Body of pancreas (tissue), 4 donors: ENCODE data around the gene TNNC1. TPM values are rescaled to one million over a fixed set of nuclear protein-coding genes. Genes with fewer than 3 reads are reported as not detected.

ENCODE experiments used
- ATAC-seq: fragments of 150-250 bp; one replicate; pipeline ENCODE4 v1.9.1; 2016
- DNase-seq, 4 donors: peaks; one replicate each; pipeline ENCODE4 v3.0.0-alpha.2; 2019
- H3K27ac ChIP-seq, 4 donors: fragments of 200-600 bp; sonication (generic); 1 replicate in 3 of 4; 2 replicates in 1 of 4; pipeline versions ENCODE4 v1.5.1 to v1.6.1; 2016 to 2019; ENCODE audit warnings: mild to moderate bottlenecking in 1 of 4, mixed read lengths in 1 of 4, moderate library complexity in 1 of 4
- H3K27me3 ChIP-seq, 2 donors: fragments of 200-600 bp; sonication (generic); one replicate each; pipeline ENCODE4 v1.6.0; 2016; ENCODE audit warnings: mild to moderate bottlenecking in 1 of 2
- H3K36me3 ChIP-seq, 2 donors: fragments of 200-600 bp; sonication (generic); replicated peaks in 1 of 2; 2 replicates each; pipeline ENCODE4 v1.5.1; 2016; ENCODE audit warnings: low read depth in 2 of 2; ENCODE audit not compliant: insufficient read depth in 1 of 2
- H3K4me1 ChIP-seq: fragments of 200-600 bp; sonication (generic); one replicate; pipeline ENCODE4 v1.6.0; 2016
- H3K4me3 ChIP-seq, 2 donors: fragments of 200-600 bp; sonication (generic); 1 replicate in 1 of 2; 2 replicates in 1 of 2; pipeline ENCODE4 v1.5.1; 2016 to 2019
- H3K9me3 ChIP-seq, 3 donors: fragments of 200-600 bp; sonication (generic); 1 replicate in 2 of 3; 2 replicates in 1 of 3; pipeline ENCODE4 v1.5.1; 2016
- POLR2A ChIP-seq, 3 donors: fragments of 450-650 bp; IDR thresholded peaks; one replicate each; pipeline ENCODE4 v1.6.1; 2016; ENCODE audit warnings: antibody characterized with exemption in 3 of 3, mild to moderate bottlenecking in 2 of 3
- WGBS, 2 donors: methylation state at CpG; one replicate each; pipeline ENCODE4 v1.1.5; 2017; 5-methylcytosine and 5-hydroxymethylcytosine counted together
- intact Hi-C: fragments of 100-400 bp; cut with DNase I; formaldehyde crosslinking; loops from one replicate; pipeline ENCODE4 v1.15.1; 2023
- total RNA-seq, 2 donors: library from RNA; depleted of rRNA; stranded (reverse); fragments of >200 nt; gene quantifications; one replicate each; pipeline ENCODE4 v1.1.0, GENCODE V29; 2016
- TF ChIP-seq, protein P1 (sequence below), 7 experiments: fragments of 450-650 bp in 4 of 7; fragments of 200-600 bp in 3 of 7; sonication (generic) in 3 of 7; IDR thresholded peaks; one replicate each; pipeline ENCODE4 v1.5.1; 2016 to 2019; ENCODE audit warnings: antibody characterized with exemption in 7 of 7

Gene TNNC1
- total RNA-seq, 2 donors from 2014 or later: 0.99 to 10.4 TPM

DNA sequence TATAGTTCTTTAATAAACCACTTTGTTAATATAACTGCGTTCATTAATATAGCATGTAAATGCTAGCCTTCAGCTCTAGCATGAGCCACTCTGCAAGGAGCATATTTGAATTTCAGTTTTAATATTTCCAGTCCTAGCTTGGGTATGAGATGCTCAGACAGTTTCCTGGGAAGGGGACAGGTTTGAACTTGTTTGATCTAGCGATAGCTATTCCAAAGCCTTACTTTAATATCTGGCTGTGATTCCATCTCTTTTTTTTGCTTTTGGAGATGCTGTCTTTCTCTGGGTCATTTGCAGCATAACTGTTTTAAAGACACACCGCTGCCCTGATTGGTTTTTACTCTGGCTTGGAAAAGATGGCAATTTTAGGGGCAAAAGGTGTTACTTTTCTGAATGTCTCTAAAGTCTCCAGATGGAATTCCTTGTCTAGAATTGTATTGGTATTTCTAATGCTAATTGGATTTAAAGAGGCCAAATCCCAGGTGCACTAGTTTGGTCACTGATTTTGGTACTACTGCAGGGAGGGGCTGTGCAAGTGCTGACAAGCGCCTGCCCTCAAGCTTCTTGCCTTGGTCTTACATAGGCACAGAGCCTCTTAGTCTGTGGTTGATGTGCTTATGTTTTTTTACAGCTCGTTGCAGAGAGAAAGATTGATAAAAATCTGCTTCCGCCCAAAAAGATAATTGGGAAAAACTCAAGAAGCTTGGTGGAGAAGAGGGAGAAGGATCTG, 4.4 kb upstream of the TNNC1 start:
- DNase-seq: no peak
- intact Hi-C loops: loop anchor here (10.0 kb wide), 1 partner anchor 77 kb away; the partner anchor contains the start of genes NT5DC2 and UQCC5
- Histone ChIP-seq H3K4me3 (no peak overlapping the region), H3K4me1 (peaks cover 23% of the 10 kb centered on the region), H3K9me3 (no peaks in the 10 kb centered on the region), H3K27me3 (no peaks in the 10 kb centered on the region), H3K36me3 (peaks cover 0 to 12% of the 10 kb centered on the region in 2 donors), H3K27ac (no peak overlapping the region)
- WGBS, 2 donors: 75 to 83% methylated on average over 6 of the region's 6 CpGs
- ATAC-seq: no peak
- TF ChIP-seq POLR2A (IDR thresholded peaks at IDR 0.05): no peak

DNA sequence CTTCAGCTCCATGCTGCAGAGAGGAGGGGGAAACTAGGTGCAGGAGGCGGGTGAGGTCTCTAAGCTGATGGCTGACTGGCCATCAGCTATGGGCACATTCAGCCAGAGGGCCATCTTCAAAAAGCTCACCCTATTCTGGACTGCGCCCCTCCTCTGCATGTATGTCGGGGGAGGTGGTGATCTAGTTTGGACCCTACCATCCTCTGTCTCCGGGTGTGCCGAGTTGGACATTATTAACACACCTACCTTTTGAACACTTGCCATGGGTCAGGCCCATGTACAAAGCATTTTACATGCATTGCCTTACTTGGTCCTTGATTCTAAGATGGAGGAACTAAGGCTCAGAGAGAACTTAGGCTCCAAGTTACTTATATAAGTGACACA, 3.0 kb upstream of the TNNC1 start:
- TF ChIP-seq, protein P1, sequence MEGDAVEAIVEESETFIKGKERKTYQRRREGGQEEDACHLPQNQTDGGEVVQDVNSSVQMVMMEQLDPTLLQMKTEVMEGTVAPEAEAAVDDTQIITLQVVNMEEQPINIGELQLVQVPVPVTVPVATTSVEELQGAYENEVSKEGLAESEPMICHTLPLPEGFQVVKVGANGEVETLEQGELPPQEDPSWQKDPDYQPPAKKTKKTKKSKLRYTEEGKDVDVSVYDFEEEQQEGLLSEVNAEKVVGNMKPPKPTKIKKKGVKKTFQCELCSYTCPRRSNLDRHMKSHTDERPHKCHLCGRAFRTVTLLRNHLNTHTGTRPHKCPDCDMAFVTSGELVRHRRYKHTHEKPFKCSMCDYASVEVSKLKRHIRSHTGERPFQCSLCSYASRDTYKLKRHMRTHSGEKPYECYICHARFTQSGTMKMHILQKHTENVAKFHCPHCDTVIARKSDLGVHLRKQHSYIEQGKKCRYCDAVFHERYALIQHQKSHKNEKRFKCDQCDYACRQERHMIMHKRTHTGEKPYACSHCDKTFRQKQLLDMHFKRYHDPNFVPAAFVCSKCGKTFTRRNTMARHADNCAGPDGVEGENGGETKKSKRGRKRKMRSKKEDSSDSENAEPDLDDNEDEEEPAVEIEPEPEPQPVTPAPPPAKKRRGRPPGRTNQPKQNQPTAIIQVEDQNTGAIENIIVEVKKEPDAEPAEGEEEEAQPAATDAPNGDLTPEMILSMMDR (IDR thresholded peaks at IDR 0.05): no peak
- TF ChIP-seq POLR2A (IDR thresholded peaks at IDR 0.05): no peak
- Histone ChIP-seq H3K4me1 (peaks cover 34% of the 10 kb centered on the region), H3K4me3 (no peak overlapping the region), H3K36me3 (peaks cover 0 to 11% of the 10 kb centered on the region in 2 donors), H3K27me3 (no peaks in the 10 kb centered on the region), H3K27ac (peak overlapping the region; percentile 50 to 93 (median 86)), H3K9me3 (no peaks in the 10 kb centered on the region)
- 70 to 80% methylated on average over 5 of the region's 5 CpGs for WGBS, 2 donors
- intact Hi-C loops: loop anchor here (10.0 kb wide), 1 partner anchor 78 kb away; the partner anchor contains the start of genes NT5DC2 and UQCC5
- DNase-seq (no peak), ATAC-seq (no peak)

DNA sequence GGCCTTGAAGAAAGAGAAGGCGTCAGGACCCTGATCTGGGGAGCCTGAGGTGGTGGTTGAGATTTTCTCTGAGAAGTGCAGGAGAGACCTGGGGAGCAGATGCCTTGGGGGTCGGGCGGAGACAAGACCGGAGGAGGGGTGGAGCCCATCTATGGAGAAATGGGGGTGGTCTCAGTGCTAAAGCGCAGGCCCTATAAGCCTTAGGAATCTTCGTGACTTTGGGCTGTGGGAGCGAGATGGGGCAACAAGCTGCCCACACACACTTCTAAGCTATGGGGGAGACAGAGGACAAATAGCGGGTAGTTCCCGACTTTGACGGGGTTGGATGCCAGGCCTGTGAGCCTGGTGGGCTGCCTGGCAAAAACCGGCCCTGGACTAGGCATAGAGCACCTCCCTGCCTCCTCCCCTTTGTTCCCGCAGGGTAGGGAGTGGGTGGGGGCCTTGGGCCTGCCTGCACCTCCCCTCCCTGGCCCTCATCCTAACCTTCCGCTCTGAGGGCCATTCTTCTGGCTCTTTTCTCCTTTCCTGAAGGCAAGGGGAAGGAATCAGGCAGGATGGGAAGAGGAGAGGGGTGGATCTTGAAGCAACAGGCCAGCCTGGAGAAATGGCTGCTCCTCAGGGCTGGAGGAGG, 2.4 kb upstream of the TNNC1 start:
- H3K27ac ChIP-seq: peak overlapping the region; percentile 50 to 93 (median 86)
- H3K4me3 ChIP-seq: peak overlapping the region; percentile 69 to 88
- no peaks in the 10 kb centered on the region for H3K27me3 ChIP-seq
- intact Hi-C loops: loop anchor here (10.0 kb wide), 1 partner anchor 79 kb away; the partner anchor contains the start of genes NT5DC2 and UQCC5
- peak in 2 of 4 donors; percentile 25 to 33 for DNase-seq
- H3K9me3 ChIP-seq: no peaks in the 10 kb centered on the region
- peak; percentile 13 for ATAC-seq
- 45 to 51% methylated on average over 13 of the region's 13 CpGs for WGBS, 2 donors
- peaks cover 34% of the 10 kb centered on the region for H3K4me1 ChIP-seq
- TF ChIP-seq, protein P1 (IDR thresholded peaks at IDR 0.05): no peak
- no peak for TF ChIP-seq POLR2A (IDR thresholded peaks at IDR 0.05)
- peaks cover 0 to 11% of the 10 kb centered on the region in 2 donors for H3K36me3 ChIP-seq

DNA sequence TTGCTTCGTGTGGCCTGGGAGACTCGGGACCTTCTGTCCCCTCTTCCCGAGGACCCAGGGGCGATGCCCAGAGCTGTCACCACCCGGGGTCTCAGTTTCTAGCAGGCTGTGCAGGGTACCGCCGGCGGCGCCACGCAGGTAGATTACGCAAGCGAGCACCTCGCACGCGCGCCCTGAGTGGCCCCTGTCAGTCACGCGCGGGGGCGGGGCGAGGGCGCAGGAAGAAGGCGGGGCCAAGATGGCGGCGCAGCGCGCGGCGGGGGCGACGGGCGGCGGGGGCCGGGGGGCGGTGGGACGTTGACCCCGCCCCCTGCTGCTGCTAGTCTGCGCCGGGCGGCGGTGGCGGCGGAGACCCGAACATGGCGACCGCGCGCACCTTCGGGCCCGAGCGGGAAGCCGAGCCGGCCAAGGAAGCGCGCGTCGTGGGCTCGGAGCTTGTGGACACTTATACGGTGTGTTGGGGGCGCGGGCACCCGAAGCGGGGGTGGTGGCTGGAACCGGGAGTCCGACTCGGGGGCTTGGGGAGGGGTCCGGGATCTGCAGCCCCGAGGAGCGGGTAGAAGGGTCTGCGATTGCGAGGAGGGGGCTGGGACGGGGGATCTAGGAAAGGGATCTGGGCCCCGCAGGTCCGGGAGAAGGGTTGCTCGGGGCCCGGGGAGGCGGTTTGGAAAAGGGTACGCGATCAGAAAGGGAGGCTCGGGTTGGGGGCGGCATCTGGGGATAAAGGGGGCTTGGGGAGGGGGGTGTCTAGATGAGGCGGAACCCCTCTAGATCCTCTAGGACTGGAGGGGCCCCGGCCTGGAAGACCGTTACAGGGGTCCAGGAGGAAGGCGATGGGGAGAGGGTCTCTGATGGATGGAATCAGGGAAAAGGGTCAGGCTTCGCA, 1.7 kb upstream of the TNNC1 start, which contains the start of gene NISCH:
Gene NISCH, plus strand, starts transcription at position 322 of the 886 bp plus-strand sequence. Its CDS starts 38 bp downstream, at position 360.
- TF ChIP-seq, protein P1 (IDR thresholded peaks at IDR 0.05): no peak
- peak; percentile 35 to 81 (median 77) for TF ChIP-seq POLR2A (IDR thresholded peaks at IDR 0.05)
- H3K4me1 ChIP-seq: peaks cover 39% of the 10 kb centered on the region
- peak within 1 kb of the TSS; percentile 81 to 93 (median 92) for H3K27ac ChIP-seq
- WGBS, 2 donors: 1 to 2% methylated on average over 33 to 80 of the region's 86 CpGs
- H3K27me3 ChIP-seq: no peaks in the 10 kb centered on the region
- no peaks in the 10 kb centered on the region for H3K9me3 ChIP-seq
- peaks cover 0 to 6% of the 10 kb centered on the region in 2 donors for H3K36me3 ChIP-seq
- peak; percentile 90 for ATAC-seq
- peak within 1 kb of the TSS; percentile 69 to 88 for H3K4me3 ChIP-seq
- DNase-seq: peak; percentile 91 to 94 (median 92)
- intact Hi-C loops: loop anchor here (10.0 kb wide), 1 partner anchor 79 kb away; the partner anchor contains the start of genes NT5DC2 and UQCC5
